ENCODE results near the gene C1QTNF12. TPM values are rescaled to one million over a fixed set of nuclear protein-coding genes. Genes with fewer than 3 reads are reported as not detected.
A peak's percentile ranks its signal among the peaks of the same experiment; 100 is the strongest.

C1QTNF12 gene
- total RNA-seq, 1 donor from 2014 or later, result 3.5 TPM

DNA sequence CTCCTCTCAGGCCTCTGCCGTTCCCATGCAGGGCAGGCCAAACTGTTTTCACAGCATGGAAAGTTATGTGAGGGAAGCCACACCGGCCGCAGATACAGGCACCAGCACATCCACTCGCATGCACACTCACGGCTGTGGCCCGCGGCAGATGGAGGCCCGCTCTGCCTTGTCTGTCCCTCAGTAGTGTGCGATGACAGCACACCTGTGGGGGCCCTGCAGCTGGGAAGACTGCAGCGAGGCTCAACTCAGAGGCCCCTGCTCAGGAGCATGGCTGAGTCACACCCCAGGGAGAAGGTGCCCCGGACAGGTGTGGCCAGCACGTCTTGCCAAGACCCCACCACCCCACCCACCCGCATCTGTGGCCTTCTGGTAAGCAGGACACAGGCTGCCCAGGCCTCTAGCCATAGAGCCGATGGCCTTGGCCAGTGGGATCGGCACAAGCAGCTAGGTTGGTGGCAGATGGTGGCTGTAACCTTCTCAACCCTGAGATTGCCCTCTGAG lies 28.5 kb upstream of the C1QTNF12 start:
- H3K9me3 Mint-ChIP-seq, result no peaks in the 10 kb centered on the region
- DNase-seq (ENCODE audit: low spot score), result no peak
- H3K4me1 Mint-ChIP-seq (ENCODE audit: low read depth), result peaks cover 27% of the 10 kb centered on the region
- H3K4me3 Mint-ChIP-seq (ENCODE audit: low read depth), result peak overlapping the region; percentile 74
- intact Hi-C loops (cut with micrococcal nuclease), result loop anchor here (5.0 to 10.0 kb wide), 2 partner anchors 43 to 160 kb away; partner anchors contain the start of genes B3GALT6, C1orf159 and SDF4
- H3K27ac Mint-ChIP-seq, result no peak overlapping the region
- H3K36me3 Mint-ChIP-seq (ENCODE audit: low read depth), result peaks cover 25% of the 10 kb centered on the region
- no peaks in the 10 kb centered on the region for H3K27me3 Mint-ChIP-seq (ENCODE audit: low read depth)

GRCh38 chr1:1274299-1274930 lies 27.9 kb upstream of the C1QTNF12 start:
- intact Hi-C loops (cut with micrococcal nuclease), result loop anchor here (5.0 to 10.0 kb wide), 2 partner anchors 42 to 160 kb away; partner anchors contain the start of genes B3GALT6, C1orf159 and SDF4
- no peak overlapping the region for H3K27ac Mint-ChIP-seq

DNA sequence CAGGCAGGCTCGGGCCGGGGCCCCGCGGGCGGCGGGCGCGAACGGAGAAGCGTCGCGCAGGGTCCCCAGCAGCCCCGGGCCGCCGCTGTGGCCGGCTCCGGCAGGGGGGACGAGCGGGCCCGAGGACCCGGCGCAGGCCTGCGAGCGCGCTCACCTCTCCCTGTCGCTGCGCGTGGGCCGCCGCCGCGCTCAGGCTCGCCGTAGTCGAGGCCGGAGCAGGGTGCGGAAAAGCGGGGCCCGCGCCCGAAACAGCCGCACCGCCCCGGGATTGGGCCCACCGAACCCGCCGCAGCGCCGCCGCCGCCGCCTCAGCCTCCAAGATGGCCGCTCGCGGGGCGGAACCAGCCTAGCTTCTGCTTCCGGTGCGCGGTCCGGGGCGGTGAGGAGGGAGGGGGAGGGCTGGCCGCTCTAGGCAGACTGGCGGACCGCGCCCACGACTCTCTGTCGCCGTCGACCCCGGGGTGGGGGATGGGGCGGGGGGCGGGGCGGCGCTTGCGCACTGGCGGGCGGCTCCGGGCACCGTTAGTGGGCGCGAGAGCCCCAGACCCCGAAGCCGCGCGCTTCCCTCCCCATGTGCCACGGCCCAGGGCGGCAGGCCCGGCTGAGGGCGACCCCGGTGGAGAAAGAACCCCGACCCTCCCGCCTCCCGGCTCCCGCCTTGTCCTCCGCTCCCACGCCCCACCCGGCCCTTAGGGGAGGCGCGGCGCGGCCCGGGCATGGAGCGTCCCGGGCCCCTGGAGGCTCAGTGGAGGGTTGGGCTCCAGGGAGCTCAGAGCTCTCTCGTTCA lies 27.2 kb upstream of the C1QTNF12 start, which contains the start of gene UBE2J2:
Gene UBE2J2 (minus strand): TSS at position 343 of the 787 bp plus-strand sequence. CDS start 5,862 bp downstream, outside the sequence.
- Mint-ChIP-seq H3K9me3 (no peaks in the 10 kb centered on the region), H3K4me1 (ENCODE audit: low read depth) (peaks cover 29% of the 10 kb centered on the region), H3K27me3 (ENCODE audit: low read depth) (no peaks in the 10 kb centered on the region), H3K4me3 (ENCODE audit: low read depth) (peak within 1 kb of the TSS; percentile 81), H3K36me3 (ENCODE audit: low read depth) (peaks cover 32% of the 10 kb centered on the region), H3K27ac (peak within 1 kb of the TSS; percentile 69)
- DNase-seq (ENCODE audit: low spot score), result peak; percentile 87
- intact Hi-C loops (cut with micrococcal nuclease), result loop anchor here (2.0 to 10.0 kb wide), 3 partner anchors 41 to 159 kb away; partner anchors contain the start of genes B3GALT6, C1orf159 and SDF4

More at GRCh38 chr1:1274299-1274930, 27.9 kb upstream of the C1QTNF12 start:
- Mint-ChIP-seq H3K4me1 (ENCODE audit: low read depth) (peaks cover 29% of the 10 kb centered on the region), H3K9me3 (no peaks in the 10 kb centered on the region), H3K4me3 (ENCODE audit: low read depth) (peak overlapping the region; percentile 74), H3K36me3 (ENCODE audit: low read depth) (peaks cover 29% of the 10 kb centered on the region), H3K27me3 (ENCODE audit: low read depth) (no peaks in the 10 kb centered on the region)
- DNase-seq (ENCODE audit: low spot score), result no peak

- intact Hi-C loops (cut with micrococcal nuclease), result loop anchor here (2.0 to 10.0 kb wide), 3 partner anchors 41 to 158 kb away; partner anchors contain the start of genes B3GALT6, C1orf159 and SDF4
- Mint-ChIP-seq H3K27ac (peak overlapping the region; percentile 69), H3K9me3 (no peaks in the 10 kb centered on the region), H3K4me1 (ENCODE audit: low read depth) (peaks cover 29% of the 10 kb centered on the region), H3K36me3 (ENCODE audit: low read depth) (peaks cover 33% of the 10 kb centered on the region), H3K4me3 (ENCODE audit: low read depth) (peak overlapping the region; percentile 81), H3K27me3 (ENCODE audit: low read depth) (no peaks in the 10 kb centered on the region)
- DNase-seq (ENCODE audit: low spot score), result no peak
Measured at GRCh38 chr1:1273209-1273511, 26.6 kb upstream of the C1QTNF12 start.

GRCh38 chr1:1272341-1273208 lies 26.1 kb upstream of the C1QTNF12 start:
- H3K4me3 Mint-ChIP-seq (ENCODE audit: low read depth), result peak overlapping the region; percentile 81
- H3K27me3 Mint-ChIP-seq (ENCODE audit: low read depth), result no peaks in the 10 kb centered on the region
- DNase-seq (ENCODE audit: low spot score), result no peak
- intact Hi-C loops (cut with micrococcal nuclease), result loop anchor here (2.0 to 10.0 kb wide), 3 partner anchors 40 to 158 kb away; partner anchors contain the start of genes B3GALT6, C1orf159 and SDF4
- H3K9me3 Mint-ChIP-seq, result no peaks in the 10 kb centered on the region
- H3K36me3 Mint-ChIP-seq (ENCODE audit: low read depth), result peaks cover 36% of the 10 kb centered on the region
- peak overlapping the region; percentile 69 for H3K27ac Mint-ChIP-seq
- H3K4me1 Mint-ChIP-seq (ENCODE audit: low read depth), result peaks cover 29% of the 10 kb centered on the region

DNA sequence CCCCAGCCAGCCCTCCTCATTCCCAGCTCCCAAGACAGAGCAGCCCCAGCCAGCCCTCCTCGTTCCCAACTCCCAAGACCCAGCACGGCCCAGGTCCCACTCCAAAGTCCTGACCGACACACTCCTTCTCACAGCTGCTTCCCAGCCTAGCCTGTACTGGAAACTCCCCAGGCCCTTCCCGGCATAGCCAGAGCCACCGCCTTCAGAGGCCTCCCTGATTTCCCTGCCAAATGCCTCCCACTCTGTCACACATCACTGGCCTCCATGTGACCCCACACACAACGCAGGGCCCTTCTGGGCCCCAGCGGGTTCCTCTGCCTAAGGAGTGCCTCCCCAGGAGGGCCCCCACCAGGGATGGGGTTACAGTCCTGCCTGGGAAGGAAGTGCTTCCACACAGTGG lies 24.3 kb upstream of the C1QTNF12 start:
- H3K9me3 Mint-ChIP-seq, result no peaks in the 10 kb centered on the region
- H3K27me3 Mint-ChIP-seq (ENCODE audit: low read depth), result no peaks in the 10 kb centered on the region
- peaks cover 29% of the 10 kb centered on the region for H3K4me1 Mint-ChIP-seq (ENCODE audit: low read depth)
- peak overlapping the region; percentile 9 for H3K27ac Mint-ChIP-seq
- intact Hi-C loops (cut with micrococcal nuclease), result loop anchor here (5.0 to 10.0 kb wide), 2 partner anchors 39 to 156 kb away; partner anchors contain the start of genes B3GALT6, C1orf159 and SDF4
- no peak for DNase-seq (ENCODE audit: low spot score)
- peak overlapping the region; percentile 71 for H3K4me3 Mint-ChIP-seq (ENCODE audit: low read depth)
- H3K36me3 Mint-ChIP-seq (ENCODE audit: low read depth), result peaks cover 44% of the 10 kb centered on the region

DNA sequence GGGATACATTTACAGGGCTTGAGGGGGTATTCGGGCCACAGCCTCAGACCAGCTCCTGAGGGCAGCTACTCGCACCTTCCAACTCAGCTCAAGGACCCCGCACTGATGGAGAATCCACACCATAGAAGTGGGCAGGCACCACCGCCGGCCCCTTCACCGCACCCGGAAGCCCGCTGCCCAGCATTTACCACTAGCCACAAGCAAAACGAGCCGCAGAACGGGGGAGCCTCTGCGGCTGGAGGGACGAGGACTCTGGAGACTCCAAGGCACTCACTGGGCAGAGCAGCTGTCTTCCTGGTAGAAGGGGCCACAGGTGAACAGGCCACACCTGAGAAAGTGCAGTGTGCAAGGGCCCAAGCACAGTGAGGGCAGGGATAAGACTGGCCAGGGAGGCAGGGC lies 21.8 kb upstream of the C1QTNF12 start:
- Mint-ChIP-seq H3K4me1 (ENCODE audit: low read depth) (peaks cover 27% of the 10 kb centered on the region), H3K27ac (no peak overlapping the region)

GRCh38 chr1:1267488-1268283 lies 21.2 kb upstream of the C1QTNF12 start:
- Mint-ChIP-seq H3K9me3 (no peaks in the 10 kb centered on the region), H3K36me3 (ENCODE audit: low read depth) (peaks cover 57% of the 10 kb centered on the region), H3K4me3 (ENCODE audit: low read depth) (no peak overlapping the region), H3K4me1 (ENCODE audit: low read depth) (peaks cover 26% of the 10 kb centered on the region), H3K27ac (no peak overlapping the region), H3K27me3 (ENCODE audit: low read depth) (no peaks in the 10 kb centered on the region)
- no peak for DNase-seq (ENCODE audit: low spot score)
- intact Hi-C loops (cut with micrococcal nuclease), result no loop called here

More for the DNA sequence above, 21.8 kb upstream of the C1QTNF12 start:
- Mint-ChIP-seq H3K9me3 (no peaks in the 10 kb centered on the region), H3K4me3 (ENCODE audit: low read depth) (no peak overlapping the region), H3K27me3 (ENCODE audit: low read depth) (no peaks in the 10 kb centered on the region), H3K36me3 (ENCODE audit: low read depth) (peaks cover 56% of the 10 kb centered on the region)
- intact Hi-C loops (cut with micrococcal nuclease), result no loop called here
- no peak for DNase-seq (ENCODE audit: low spot score)

GRCh38 chr1:1264868-1265272 lies 18.3 kb upstream of the C1QTNF12 start:
- Mint-ChIP-seq H3K27ac (no peak overlapping the region), H3K36me3 (ENCODE audit: low read depth) (peaks cover 55% of the 10 kb centered on the region), H3K4me3 (ENCODE audit: low read depth) (no peak overlapping the region), H3K4me1 (ENCODE audit: low read depth) (peaks cover 3% of the 10 kb centered on the region), H3K9me3 (no peaks in the 10 kb centered on the region), H3K27me3 (ENCODE audit: low read depth) (no peaks in the 10 kb centered on the region)
- no peak for DNase-seq (ENCODE audit: low spot score)
- intact Hi-C loops (cut with micrococcal nuclease), result no loop called here

DNA sequence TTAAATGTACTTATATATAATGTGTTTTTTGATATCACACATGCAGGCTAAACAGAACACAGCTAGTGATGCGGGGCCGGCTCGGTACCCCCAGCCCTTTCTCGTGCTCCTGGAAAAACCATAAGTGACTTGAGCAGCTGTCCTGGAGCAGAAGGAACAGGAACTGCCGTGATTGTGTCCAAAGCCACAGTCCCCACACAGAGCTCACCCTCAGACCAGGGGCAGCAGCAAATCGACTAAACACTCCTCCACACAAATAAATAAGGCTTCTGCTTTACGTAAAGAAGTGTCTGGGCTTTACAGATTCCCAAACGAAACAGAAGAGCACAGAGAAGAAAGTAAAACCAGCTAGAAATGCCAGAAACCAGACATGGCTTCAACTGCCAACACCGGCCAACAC lies 17.5 kb upstream of the C1QTNF12 start:
- intact Hi-C loops (cut with micrococcal nuclease), result no loop called here
- Mint-ChIP-seq H3K27ac (no peak overlapping the region), H3K9me3 (no peaks in the 10 kb centered on the region), H3K36me3 (ENCODE audit: low read depth) (peaks cover 59% of the 10 kb centered on the region), H3K4me3 (ENCODE audit: low read depth) (no peak overlapping the region), H3K27me3 (ENCODE audit: low read depth) (no peaks in the 10 kb centered on the region), H3K4me1 (ENCODE audit: low read depth) (peaks cover 1% of the 10 kb centered on the region)
- DNase-seq (ENCODE audit: low spot score), result no peak

DNA sequence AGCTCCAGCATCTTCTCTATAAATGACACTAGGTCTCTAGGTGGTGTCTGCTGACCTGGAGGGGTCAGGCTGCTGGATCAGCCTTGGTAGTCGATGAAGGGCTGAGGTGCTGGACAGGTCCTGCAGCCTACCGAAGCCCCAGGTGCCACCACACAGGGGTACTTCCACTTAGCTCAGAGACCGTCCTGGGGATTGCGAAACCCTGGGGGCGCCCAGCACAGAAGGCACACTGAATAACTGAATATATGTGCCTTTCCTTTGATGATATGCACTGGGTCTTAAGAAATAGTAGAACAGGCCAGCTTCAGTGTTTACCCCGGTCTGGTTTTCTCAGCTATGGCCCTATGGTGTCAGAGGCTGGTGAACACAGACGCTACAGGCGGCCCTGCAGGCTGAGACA lies 16.2 kb upstream of the C1QTNF12 start:
- no peak for DNase-seq (ENCODE audit: low spot score)
- Mint-ChIP-seq H3K36me3 (ENCODE audit: low read depth) (peaks cover 58% of the 10 kb centered on the region), H3K9me3 (no peaks in the 10 kb centered on the region), H3K4me1 (ENCODE audit: low read depth) (peaks cover 1% of the 10 kb centered on the region), H3K27ac (no peak overlapping the region), H3K27me3 (ENCODE audit: low read depth) (no peaks in the 10 kb centered on the region), H3K4me3 (ENCODE audit: low read depth) (no peak overlapping the region)
- intact Hi-C loops (cut with micrococcal nuclease), result no loop called here

All from activated T-helper 2 cell treated with anti-CD3 and anti-CD28 coated beads, Interferon-gamma antibody, Interleukin-2, Interleukin-4, amounts not matched to agents 10 μg/mL and 5 μg/mL and 100 μg/mL, durations not matched to agents 14 hours and 24 hours and 36 hours (primary cell).